Psoas muscle (tissue), 8 donors: ENCODE data around the gene TLE1. TPM values are rescaled to one million over a fixed set of nuclear protein-coding genes. Genes with fewer than 3 reads are reported as not detected.

Experiments used
- ATAC-seq, 4 donors: fragments of 200-7000 bp; cut with Tn5 transposase; one replicate each; pipeline ENCODE4 v1.9.1; 2020; ENCODE audit warnings: moderate library complexity in 3 of 4, mild to moderate bottlenecking in 2 of 4
- DNase-seq, 2 donors: peaks; one replicate each; pipeline ENCODE4 v3.0.0-alpha.2; 2020
- H3K27ac ChIP-seq: fragments of 200-600 bp; one replicate; pipeline ENCODE4 v1.8.0; 2022
- H3K27me3 ChIP-seq, 3 donors: fragments of 200-600 bp in 1 of 3; one replicate each; pipeline versions ENCODE4 v1.6.1 to v1.8.0; 2013 to 2022; ENCODE audit warnings: low read length in 2 of 3, mild to moderate bottlenecking in 2 of 3, moderate library complexity in 1 of 3; ENCODE audit not compliant: insufficient read depth in 3 of 3
- H3K36me3 ChIP-seq, 2 donors: fragments of 200-600 bp in 1 of 2; one replicate each; pipeline versions ENCODE4 v1.6.1 to v1.8.0; 2013 to 2022; ENCODE audit warnings: low read depth in 1 of 2, mild to moderate bottlenecking in 1 of 2, moderate library complexity in 1 of 2; ENCODE audit not compliant: insufficient read depth in 1 of 2
- H3K4me1 ChIP-seq: fragments of 200-600 bp; one replicate; pipeline ENCODE4 v1.8.0; 2022
- H3K4me3 ChIP-seq: fragments of 200-600 bp; one replicate; pipeline ENCODE4 v1.8.0; 2022; ENCODE audit warnings: mild to moderate bottlenecking
- H3K9me3 ChIP-seq: fragments of 200-600 bp; one replicate; pipeline ENCODE4 v1.8.0; 2022
- CTCF ChIP-seq: fragments of 200-600 bp; IDR thresholded peaks from one replicate; pipeline ENCODE4 v1.8.0; 2022; ENCODE audit warnings: antibody characterized with exemption
- WGBS, 3 donors: extraction: QIAGEN DNeasy Blood & Tissue Kit; methylation state at CpG; one replicate each; pipeline versions ENCODE4 v1.1.6 to v1.1.7; 2013; 5-methylcytosine and 5-hydroxymethylcytosine counted together
- intact Hi-C, 2 donors: fragments of 100-400 bp; cut with DNase I; formaldehyde crosslinking; loops; one replicate each; pipeline versions ENCODE4 v1.11.0 to v1.14.2; 2022
- polyA plus RNA-seq, 3 donors: library from polyadenylated mRNA; stranded (reverse); fragments of 200-250 nt; gene quantifications; one replicate each; pipeline ENCODE4 v1.2.3, GENCODE V29; 2013
- total RNA-seq, 4 donors: library from RNA; stranded (reverse); fragmentation: NEBNext Ultra II Directional in 2 of 4; extraction: Animal tissue kit (Norgen Biotek cat#: 25700) in 2 of 4; gene quantifications; one replicate each; pipeline versions ENCODE4 v1.2.1 to v1.2.4, GENCODE V29; 2021 to 2023
- donor health status: healthy with polysubstance abuse.
- donor health status: DM: no; HTN: no; CAD: no; lungs with moderate emphysema.
- donor health status: Bipolar disorder and iron deficiency.
- donor health status: healthy.
- donor health status: DM: yes; HTN: yes; CAD: no.
- donor health status: DM: no; HTN: no; CAD: no.
- donor health status: DM: no; HTN: no; CAD: no.
- donor health status: DM: yes; HTN: yes; CAD: no.

The TLE1 gene
- total and polyA plus RNA-seq, 7 donors = 14.6 to 46.7 (median 34.9) TPM

- no peak for DNase-seq
- Histone ChIP-seq H3K9me3 (no peaks in the 10 kb centered on the region), H3K4me1 (no peaks in the 10 kb centered on the region), H3K27me3 (no peaks in the 10 kb centered on the region), H3K36me3 (peaks cover 0 to 18% of the 10 kb centered on the region in 2 donors), H3K4me3 (no peak overlapping the region), H3K27ac (no peak overlapping the region)
- TF ChIP-seq CTCF = no peak
- intact Hi-C loops = no loop called here
- WGBS, 3 donors = 88 to 96% (median 89%) methylated on average over 5 of the region's 5 CpGs
- ATAC-seq = no peak
Observed at GRCh38 chr9:81628897-81629296, 60.5 kb downstream of the TLE1 start.

GRCh38 chr9:81627481-81627880, 61.9 kb downstream of the TLE1 start:
- Histone ChIP-seq H3K36me3 (peaks cover 0 to 7% of the 10 kb centered on the region in 2 donors), H3K4me3 (no peak overlapping the region), H3K27ac (no peak overlapping the region), H3K9me3 (no peaks in the 10 kb centered on the region), H3K4me1 (no peaks in the 10 kb centered on the region), H3K27me3 (no peaks in the 10 kb centered on the region)
- DNase-seq = no peak
- intact Hi-C loops = no loop called here
- TF ChIP-seq CTCF = no peak
- 42 to 70% (median 44%) methylated on average over 3 of the region's 3 CpGs for WGBS, 3 donors
- no peak for ATAC-seq

GRCh38 chr9:81626511-81626910, 62.8 kb downstream of the TLE1 start:
- intact Hi-C loops = no loop called here
- H3K4me3 ChIP-seq = no peak overlapping the region
- no peaks in the 10 kb centered on the region for H3K27me3 ChIP-seq
- H3K27ac ChIP-seq = no peak overlapping the region
- peak in 3 of 4 donors; percentile 20 to 49 (median 30) for ATAC-seq
- H3K9me3 ChIP-seq = no peaks in the 10 kb centered on the region
- DNase-seq = no peak
- TF ChIP-seq CTCF = no peak
- H3K4me1 ChIP-seq = no peaks in the 10 kb centered on the region
- WGBS, 3 donors = 92 to 94% (median 93%) methylated on average over 4 of the region's 4 CpGs
- no peaks in the 10 kb centered on the region for H3K36me3 ChIP-seq

GRCh38 chr9:81625969-81626368, 63.4 kb downstream of the TLE1 start:
- no peaks in the 10 kb centered on the region for H3K36me3 ChIP-seq
- no peaks in the 10 kb centered on the region for H3K9me3 ChIP-seq
- ATAC-seq (no peak), DNase-seq (no peak)
- intact Hi-C loops = no loop called here
- no peaks in the 10 kb centered on the region for H3K27me3 ChIP-seq
- no peak overlapping the region for H3K27ac ChIP-seq
- H3K4me3 ChIP-seq = no peak overlapping the region
- 92 to 95% (median 94%) methylated on average over 6 of the region's 6 CpGs for WGBS, 3 donors
- peaks cover 2% of the 10 kb centered on the region for H3K4me1 ChIP-seq
- no peak for TF ChIP-seq CTCF

- Histone ChIP-seq H3K27ac (no peak overlapping the region), H3K4me3 (no peak overlapping the region), H3K27me3 (no peaks in the 10 kb centered on the region), H3K9me3 (no peaks in the 10 kb centered on the region), H3K4me1 (peaks cover 14% of the 10 kb centered on the region), H3K36me3 (peaks cover 0 to 8% of the 10 kb centered on the region in 2 donors)
- intact Hi-C loops = loop anchor here in 1 of 2 donors (5.0 kb wide), 1 partner anchor 64 kb away; the partner anchor contains the start of gene TLE1
- 88 to 99% (median 94%) methylated on average over 3 of the region's 3 CpGs for WGBS, 3 donors
- no peak for DNase-seq
- TF ChIP-seq CTCF = no peak
- no peak for ATAC-seq
Observed at GRCh38 chr9:81623778-81624177, 65.6 kb downstream of the TLE1 start.
